GM18873 (cell line): ENCODE results near the gene PLEKHA7.
A peak's percentile ranks its signal among the peaks of the same experiment; 100 is the strongest.

ENCODE experiments used
- ATAC-seq: cut with Tn5 transposase; IDR thresholded peaks from one replicate; pipeline ENCODE4 v1.9.1; 2021; ENCODE audit warnings: mild to moderate bottlenecking, moderate library complexity, moderate number of reproducible peaks; ENCODE audit not compliant: unreplicated experiment, low FRiP score

PLEKHA7 gene

GRCh38 chr11:16793511-16793910 is 220.7 kb downstream of the PLEKHA7 start:
- ATAC-seq: no peak

GRCh38 chr11:16793009-16793408 is 221.2 kb downstream of the PLEKHA7 start:
- ATAC-seq: no peak

- no peak for ATAC-seq
These were observed 221.8 kb downstream of the PLEKHA7 start for GRCh38 chr11:16792426-16792825.

GRCh38 chr11:16791191-16791961 is 222.8 kb downstream of the PLEKHA7 start:
- no peak for ATAC-seq

GRCh38 chr11:16790486-16791190 is 223.6 kb downstream of the PLEKHA7 start:
- no peak for ATAC-seq

- no peak for ATAC-seq
These were observed 224.4 kb downstream of the PLEKHA7 start for GRCh38 chr11:16789560-16790485.

- ATAC-seq: no peak
These were observed 225.2 kb downstream of the PLEKHA7 start for GRCh38 chr11:16789063-16789420.

GRCh38 chr11:16788141-16789062 is 225.8 kb downstream of the PLEKHA7 start:
- ATAC-seq: peak; percentile 61

GRCh38 chr11:16787035-16787742 is 227.0 kb downstream of the PLEKHA7 start:
- ATAC-seq: no peak

GRCh38 chr11:16786131-16786530 is 228.1 kb downstream of the PLEKHA7 start:
- ATAC-seq: no peak

- peak; percentile 73 for ATAC-seq
These were observed 228.6 kb downstream of the PLEKHA7 start for GRCh38 chr11:16785520-16786128.

- ATAC-seq: no peak
These were observed 229.5 kb downstream of the PLEKHA7 start for GRCh38 chr11:16784666-16785065.

GRCh38 chr11:16784097-16784496 is 230.1 kb downstream of the PLEKHA7 start:
- ATAC-seq: no peak

- ATAC-seq: no peak
These were observed 230.9 kb downstream of the PLEKHA7 start for GRCh38 chr11:16783321-16783801.

- no peak for ATAC-seq
These were observed 232.0 kb downstream of the PLEKHA7 start for GRCh38 chr11:16781936-16782919.

- no peak for ATAC-seq
These were observed 233.3 kb downstream of the PLEKHA7 start for GRCh38 chr11:16780698-16781550.

- ATAC-seq: no peak
These were observed 234.1 kb downstream of the PLEKHA7 start for GRCh38 chr11:16780146-16780545.
